K562 (cell line): ENCODE results near the gene ATP6V0E2. TPM values are rescaled to one million over a fixed set of nuclear protein-coding genes. Genes with fewer than 3 reads are reported as not detected.
A peak's percentile ranks its signal among the peaks of the same experiment; 100 is the strongest.

Source experiments
- ATAC-seq: fragments of 200-7000 bp; cut with Tn5 transposase; 3 replicates; pipeline ENCODE4 v1.9.1; 2020; ENCODE audit warnings: moderate library complexity
- BruUV-seq: library from RNA; stranded (reverse); fragments of 400-500 nt; replicated peaks from 2 replicates; lab custom pipeline; 2021; lab: Mats Ljungman, UMichigan
- CTCF ChIA-PET: fragments of 300-600 bp; formaldehyde crosslinking; extraction: SDS; loops from one replicate; lab custom pipeline; 2021; ENCODE audit warnings: low intra/inter-chr PET ratio; lab: Yijun Ruan, JAX
- POLR2A ChIA-PET: fragments of 300-600, 350-650 bp; sonication (Branson Sonifier 250); formaldehyde crosslinking; extraction: SDS; loops from one replicate; lab custom pipeline; 2021; ENCODE audit warnings: antibody characterized with exemption, inconsistent platforms; lab: Yijun Ruan, JAX
- DNase-seq, 4 experiments: peaks; one replicate each; pipeline versions ENCODE4 v3.0.0 to v3.0.0-alpha.2; 2011 to 2018; ENCODE audit warnings: low spot score in 3 of 4, mixed read lengths in 3 of 4; ENCODE audit errors: extremely low read depth in 1 of 4
- FAIRE-seq: peaks from 2 replicates; lab custom pipeline; 2011; peaks lifted over from hg19 to GRCh38; lab: Jason Lieb, UNC
- H2AFZ ChIP-seq: 2 replicates; pipeline ENCODE4 v1.6.0; 2011; ENCODE audit warnings: low read depth, low read length, control low read depth, inconsistent platforms
- H3K27ac ChIP-seq: fragments of 200-600 bp; 3 replicates; pipeline ENCODE4 v1.8.0; 2011; ENCODE audit warnings: low read depth, mild to moderate bottlenecking, control low read depth, inconsistent platforms, low read length, moderate library complexity, mixed read lengths; ENCODE audit errors: extremely low read depth
- H3K27me3 ChIP-seq, 2 experiments: fragments of 300-600 bp in 1 of 2; 2 replicates in 1 of 2; 3 replicates in 1 of 2; pipeline versions ENCODE4 v1.6.0 to v1.8.0; 2011; ENCODE audit warnings: inconsistent platforms in 2 of 2, low read length in 2 of 2, mild to moderate bottlenecking in 1 of 2, mixed read lengths in 1 of 2, moderate library complexity in 1 of 2; ENCODE audit not compliant: control insufficient read depth in 2 of 2, insufficient read depth in 2 of 2
- H3K36me3 ChIP-seq: fragments of 300-600 bp; 3 replicates; pipeline ENCODE4 v1.8.0; 2011; ENCODE audit warnings: mild to moderate bottlenecking, low read length, inconsistent platforms; ENCODE audit not compliant: control insufficient read depth, insufficient read depth
- H3K4me1 ChIP-seq, 2 experiments: fragments of 200-600 bp in 1 of 2; replicated peaks in 1 of 2; 2 replicates in 1 of 2; 3 replicates in 1 of 2; pipeline versions ENCODE4 v1.5.1 to v1.8.0; 2011; ENCODE audit warnings: inconsistent platforms in 2 of 2, low read length in 2 of 2, mild to moderate bottlenecking in 1 of 2, mixed read lengths in 1 of 2, moderate library complexity in 1 of 2; ENCODE audit not compliant: control insufficient read depth in 2 of 2, insufficient read depth in 2 of 2
- H3K4me2 ChIP-seq: 2 replicates; pipeline ENCODE4 v1.6.1; 2011; ENCODE audit warnings: low read length, control low read depth, inconsistent platforms, mixed read lengths; ENCODE audit not compliant: insufficient read depth
- H3K4me3 ChIP-seq: fragments of 200-600 bp; sonication (generic), shearing (Covaris generic); 2 replicates; pipeline ENCODE4 v1.5.1; 2016; ENCODE audit warnings: control low read depth, inconsistent platforms
- H3K79me2 ChIP-seq: fragments of 200-600 bp; 3 replicates; pipeline ENCODE4 v1.8.0; 2011; ENCODE audit warnings: low read length, inconsistent platforms; ENCODE audit not compliant: control insufficient read depth, insufficient read depth
- H3K9ac ChIP-seq, 2 experiments: 2 replicates each; pipeline versions ENCODE4 v1.6.0 to v1.6.1; 2011; ENCODE audit warnings: low read depth in 2 of 2, low read length in 2 of 2, control low read depth in 1 of 2, inconsistent platforms in 1 of 2, mild to moderate bottlenecking in 1 of 2, mixed read lengths in 1 of 2; ENCODE audit not compliant: insufficient read depth in 1 of 2
- H3K9me1 ChIP-seq: one replicate; pipeline ENCODE4 v1.6.0; 2011; ENCODE audit warnings: inconsistent platforms, mild to moderate bottlenecking, low read length, moderate library complexity; ENCODE audit not compliant: control insufficient read depth, insufficient read depth
- H3K9me3 ChIP-seq: replicated peaks from 2 replicates; pipeline ENCODE4 v1.5.1; 2011; ENCODE audit warnings: low read depth, low read length, inconsistent platforms; ENCODE audit not compliant: control insufficient read depth, insufficient read depth
- H4K20me1 ChIP-seq: replicated peaks from 2 replicates; pipeline ENCODE4 v1.6.1; 2011; ENCODE audit warnings: low read length, inconsistent platforms, mixed read lengths; ENCODE audit not compliant: control insufficient read depth, insufficient read depth
- ARID3A ChIP-seq: IDR thresholded peaks from 2 replicates; pipeline ENCODE4 v1.6.1; 2012; ENCODE audit warnings: low read depth, low read length, improper control_type of control experiment, borderline replicate concordance
- BHLHE40 ChIP-seq: IDR thresholded peaks from 2 replicates; pipeline ENCODE4 v1.6.1; 2011; ENCODE audit warnings: low read length, improper control_type of control experiment
- E2F1 ChIP-seq: sonication (generic); formaldehyde crosslinking; IDR thresholded peaks from 2 replicates; pipeline ENCODE4 v1.8.1; 2023; ENCODE audit warnings: mild to moderate bottlenecking, missing genetic modification reagents, moderate library complexity
- E2F5 ChIP-seq: sonication (generic); formaldehyde crosslinking; IDR thresholded peaks from 2 replicates; pipeline ENCODE4 v1.8.0; 2022; ENCODE audit warnings: mild to moderate bottlenecking, missing genetic modification reagents
- POLR2AphosphoS5 ChIP-seq: IDR thresholded peaks from 2 replicates; pipeline ENCODE4 v1.6.1; 2011; ENCODE audit warnings: mild to moderate bottlenecking, low read depth, low read length, moderate library complexity; ENCODE audit not compliant: control insufficient read depth, insufficient read depth
- RREB1 ChIP-seq: fragments of 250-450 bp; sonication (Bioruptor Pico); IDR thresholded peaks from 2 replicates; pipeline ENCODE4 v1.4.0; 2020
- ZBTB12 ChIP-seq: fragments of 250-450 bp; sonication (Bioruptor Pico); IDR thresholded peaks from 2 replicates; pipeline ENCODE4 v1.4.0; 2020
- ZNF224 ChIP-seq: sonication (generic); formaldehyde crosslinking; IDR thresholded peaks from 2 replicates; pipeline ENCODE4 v1.8.0; 2022; ENCODE audit warnings: mild to moderate bottlenecking, missing genetic modification reagents
- ZNF280B ChIP-seq: fragments of 250-450 bp; sonication (Bioruptor Pico); IDR thresholded peaks from 2 replicates; pipeline ENCODE4 v1.5.1; 2021; ENCODE audit warnings: mild to moderate bottlenecking
- WGBS: fragments of 100-300 bp; shearing (Covaris generic); methylation state at CpG from one replicate; pipeline ENCODE4 v1.1.6; 2016; ENCODE audit warnings: low coverage, mixed read lengths; ENCODE audit not compliant: insufficient coverage; ENCODE audit errors: missing lambda C conversion rate; 5-methylcytosine and 5-hydroxymethylcytosine counted together
- in situ Hi-C: fragments of 300-500 bp; cut with MboI; formaldehyde crosslinking; loops from 4 replicates; pipeline ENCODE4 v1.15.0; 2018; ENCODE audit warnings: inconsistent platforms, mixed read lengths
- intact Hi-C: fragments of 100-400 bp; cut with micrococcal nuclease; formaldehyde crosslinking; loops from 2 replicates; pipeline ENCODE4 v1.14.2; 2022
- polyA plus RNA-seq, 8 experiments: library from polyadenylated mRNA; depleted of rRNA in 4 of 8; stranded (reverse) in 5 of 8; unstranded in 3 of 8; fragments of >200 nt; fragmentation: Nextera tagmentation in 2 of 8; fragmentation: Illumina TruSeq in 1 of 8; extraction: Ambion mirVana in 2 of 8; extraction: Trizol in 1 of 8; gene quantifications; 2 replicates each; pipeline versions ENCODE4 v1.2.1 to v1.2.3, GENCODE V29; 2011 to 2014; ENCODE audit warnings: inconsistent platforms in 1 of 8, missing spikeins in 1 of 8
- total RNA-seq, 7 experiments: library from RNA; depleted of rRNA in 6 of 7; stranded (reverse); fragments of >200 nt in 6 of 7; fragmentation: Illumina TruSeq in 2 of 7; extraction: Trizol in 2 of 7; gene quantifications; 2 replicates each; pipeline versions ENCODE4 v1.2.1 to v1.2.3, GENCODE V29; 2011 to 2021; ENCODE audit warnings: low replicate concordance in 1 of 7

The ATP6V0E2 gene
- total and polyA plus RNA-seq, 9 of the 15 experiments (the other 6 are each of a cell fraction or from before 2014, with no cell fraction given): 0.55 to 18.5 (median 10.9) TPM

- no peak for FAIRE-seq
- no peaks in the 10 kb centered on the region for H3K36me3 ChIP-seq
- H3K27ac ChIP-seq: no peak overlapping the region
- H3K9ac ChIP-seq: no peak overlapping the region
- peak in 1 of 4 experiments; percentile 1 for DNase-seq
- ChIA-PET POLR2A (no interaction called here), CTCF (no interaction called here)
- peaks cover 5 to 10% of the 10 kb centered on the region in 2 experiments; a peak in 4 of 5 replicates for H3K4me1 ChIP-seq
- no peaks in the 10 kb centered on the region for H3K9me1 ChIP-seq
- intact Hi-C loops (no loop called here), in situ Hi-C loops (no loop called here)
- 1% methylated on average over 7 of the region's 7 CpGs for WGBS
- H3K4me3 ChIP-seq: no peak overlapping the region
- H2AFZ ChIP-seq: no peak overlapping the region
- no peak overlapping the region for H3K4me2 ChIP-seq
- no TSS peak for BruUV-seq
- no peaks in the 10 kb centered on the region for H3K79me2 ChIP-seq
- peaks cover 24 to 29% of the 10 kb centered on the region in 2 experiments for H3K27me3 ChIP-seq
- H4K20me1 ChIP-seq: peaks cover 11% of the 10 kb centered on the region; the same call in 1 of the 2 replicates
- ATAC-seq: no peak
- H3K9me3 ChIP-seq: no peaks in the 10 kb centered on the region
- TF ChIP-seq ZNF224 (CRISPR knock-in tag) (no peak), ZBTB12 (CRISPR knock-in tag) (no peak), E2F1 (CRISPR knock-in tag) (no peak), POLR2AphosphoS5 (no peak), BHLHE40 (no peak), RREB1 (CRISPR knock-in tag) (no peak), ARID3A (no peak), E2F5 (CRISPR knock-in tag) (no peak), ZNF280B (no peak)
Measured at GRCh38 chr7:149887311-149887710, 13.5 kb downstream of the ATP6V0E2 start.
